D721Med (cell line): ENCODE measurements around the gene SGPL1.

ENCODE experiments used
- DNase-seq: peaks from one replicate; pipeline ENCODE4 v3.0.0; 2011; ENCODE audit warnings: low spot score; ENCODE audit not compliant: insufficient read length
- FAIRE-seq: peaks from 2 replicates; lab custom pipeline; 2011; peaks lifted over from hg19 to GRCh38; lab: Jason Lieb, UNC
- CTCF ChIP-seq: IDR thresholded peaks from 2 replicates; pipeline ENCODE4 v1.5.1; 2012; ENCODE audit warnings: mild to moderate bottlenecking, control low read depth; ENCODE audit not compliant: insufficient read depth; ENCODE audit errors: missing control alignments

Gene SGPL1

GRCh38 chr10:70805619-70806215 lies 10.0 kb upstream of the SGPL1 start:
- TF ChIP-seq CTCF = no peak
- DNase-seq (no peak), FAIRE-seq (no peak)

- DNase-seq = no peak
- TF ChIP-seq CTCF = no peak
- no peak for FAIRE-seq
Measured at GRCh38 chr10:70806841-70807240, 8.9 kb upstream of the SGPL1 start.

GRCh38 chr10:70807556-70807955 lies 8.2 kb upstream of the SGPL1 start:
- TF ChIP-seq CTCF = no peak
- DNase-seq = no peak
- FAIRE-seq = no peak

GRCh38 chr10:70809011-70809611 lies 6.6 kb upstream of the SGPL1 start:
- no peak for TF ChIP-seq CTCF
- FAIRE-seq (no peak), DNase-seq (no peak)

- DNase-seq (no peak), FAIRE-seq (no peak)
- no peak for TF ChIP-seq CTCF
Measured at GRCh38 chr10:70809726-70810125, 6.0 kb upstream of the SGPL1 start.

GRCh38 chr10:70810967-70811366 lies 4.8 kb upstream of the SGPL1 start:
- FAIRE-seq = no peak

More at GRCh38 chr10:70810967-70811366, 4.8 kb upstream of the SGPL1 start:
- no peak for DNase-seq
- TF ChIP-seq CTCF = no peak
